ENCODE measurements around the gene ADAM30. TPM values are rescaled to one million over a fixed set of nuclear protein-coding genes. Genes with fewer than 3 reads are reported as not detected.

The ADAM30 gene
- total and polyA plus RNA-seq, 2 experiments from 2014 or later = not detected

DNA sequence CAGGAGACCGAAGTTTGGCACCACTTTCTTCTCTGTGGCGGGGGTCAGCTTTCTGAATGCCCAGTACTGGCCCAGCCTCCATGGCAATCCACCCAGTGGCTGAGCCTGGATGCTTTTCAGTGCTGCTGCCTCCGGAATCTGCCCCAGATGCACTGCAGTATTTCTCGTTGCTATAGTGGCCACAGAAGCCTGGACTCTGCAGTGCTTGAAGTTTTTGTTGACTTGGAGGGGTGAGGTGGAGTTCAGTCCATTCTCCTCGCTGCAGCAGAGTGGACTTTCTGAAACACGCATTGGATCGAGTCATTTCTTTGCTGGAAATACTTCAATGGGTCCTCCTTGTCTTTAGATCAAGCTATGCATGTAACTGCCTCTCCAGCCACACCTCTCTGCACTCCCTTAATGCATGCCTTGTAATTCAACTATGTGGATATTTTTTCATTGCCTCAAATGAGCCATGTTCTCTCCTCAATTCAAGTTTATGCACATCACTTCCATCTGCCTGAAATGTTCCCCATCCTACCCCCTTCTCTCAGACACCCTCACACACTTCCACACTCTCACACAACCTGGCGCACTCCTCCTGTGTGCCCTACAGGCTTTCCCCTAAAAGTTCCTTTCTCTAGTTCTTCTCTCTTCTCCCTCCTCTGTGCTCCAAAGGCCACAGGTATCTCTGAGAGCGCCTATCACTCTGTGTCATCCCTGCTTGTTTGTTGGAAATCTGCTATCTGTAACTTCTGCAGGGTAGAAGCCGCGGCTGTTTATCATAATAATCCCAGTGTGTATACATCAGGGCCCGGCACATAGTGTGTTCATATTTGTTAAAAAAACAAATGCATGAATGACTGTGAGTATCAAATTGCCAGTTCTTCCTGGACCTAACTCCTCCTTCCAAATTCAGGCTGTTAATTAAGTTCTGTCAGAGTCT lies 16.5 kb downstream of the ADAM30 start:
- H3K79me2 ChIP-seq (ENCODE audit: insufficient read depth) = no peaks in the 10 kb centered on the region
- no peak overlapping the region for H2AFZ ChIP-seq
- H4K20me1 ChIP-seq (ENCODE audit: insufficient read depth) = no peaks in the 10 kb centered on the region
- TF ChIP-seq EZH2 (IDR thresholded peaks at IDR 0.05; ENCODE audit: insufficient read depth, poor library complexity, severe bottlenecking) = no peak
- no peak for TF ChIP-seq EZH2phosphoT487 (IDR thresholded peaks at IDR 0.05; ENCODE audit: insufficient read depth, low read depth)
- H3K4me3 ChIP-seq = no peak overlapping the region
- DNase-seq = no peak
- peaks cover 4% of the 10 kb centered on the region; the same call in 1 of the 2 replicates for H3K4me1 ChIP-seq (ENCODE audit: insufficient read depth)
- H3F3A ChIP-seq (ENCODE audit: insufficient read depth) = peaks cover under 1% of the 10 kb centered on the region; the same call in 1 of the 2 replicates
- H3K9me3 ChIP-seq (ENCODE audit: low read depth) = no peaks in the 10 kb centered on the region
- H3K27me3 ChIP-seq (replicated peaks; ENCODE audit: insufficient read depth) = no peaks in the 10 kb centered on the region
- no peak overlapping the region for H3K27ac ChIP-seq
- H3K9ac ChIP-seq = no peak overlapping the region
- WGBS, 2 experiments (ENCODE audit: low coverage in 1 of 2, low lambda C conversion rate in 2 of 2, missing lambda C conversion rate in 2 of 2) = 90 to 93% methylated on average over 12 of the region's 12 CpGs
- H3K4me2 ChIP-seq (ENCODE audit: unreplicated experiment) = no peak overlapping the region
- in situ Hi-C loops (cut with MboI) = no loop called here
- no peaks in the 10 kb centered on the region for H3K36me3 ChIP-seq (ENCODE audit: low read depth)
- no peaks in the 10 kb centered on the region for H3K9me2 ChIP-seq (ENCODE audit: insufficient read depth)

DNA sequence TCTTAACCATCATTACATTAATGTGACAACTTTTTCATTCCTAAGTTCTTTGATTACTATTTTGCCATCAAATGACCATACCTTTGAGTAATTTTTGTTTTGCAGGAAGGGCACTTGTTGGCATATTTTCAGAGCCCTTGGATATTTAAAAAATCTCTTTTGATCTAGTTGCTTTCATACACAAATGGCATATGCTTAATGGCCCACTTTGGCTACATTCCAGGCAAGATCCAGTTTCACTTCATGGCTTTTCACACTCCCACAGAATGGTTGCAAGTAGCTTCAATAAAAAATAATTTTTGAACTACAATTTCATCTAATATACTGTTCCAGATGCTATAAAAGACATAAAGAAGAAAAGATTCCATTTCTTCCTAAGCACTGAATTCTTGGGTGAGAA lies 18.1 kb downstream of the ADAM30 start:
- H3F3A ChIP-seq (ENCODE audit: insufficient read depth) = peaks cover 16% of the 10 kb centered on the region
- no peaks in the 10 kb centered on the region for H4K20me1 ChIP-seq (ENCODE audit: insufficient read depth)
- no peak overlapping the region for H3K4me3 ChIP-seq
- no peak overlapping the region for H3K4me2 ChIP-seq (ENCODE audit: unreplicated experiment)
- no peaks in the 10 kb centered on the region for H3K27me3 ChIP-seq (replicated peaks; ENCODE audit: insufficient read depth)
- no peak overlapping the region for H3K9ac ChIP-seq
- no peaks in the 10 kb centered on the region for H3K9me3 ChIP-seq (ENCODE audit: low read depth)
- TF ChIP-seq EZH2 (IDR thresholded peaks at IDR 0.05; ENCODE audit: insufficient read depth, poor library complexity, severe bottlenecking) = no peak
- no peaks in the 10 kb centered on the region for H3K36me3 ChIP-seq (ENCODE audit: low read depth)
- no peak overlapping the region for H2AFZ ChIP-seq
- in situ Hi-C loops (cut with MboI) = no loop called here
- no peak overlapping the region for H3K27ac ChIP-seq
- no peaks in the 10 kb centered on the region for H3K9me2 ChIP-seq (ENCODE audit: insufficient read depth)
- H3K4me1 ChIP-seq (ENCODE audit: insufficient read depth) = peaks cover 13% of the 10 kb centered on the region
- no peak for DNase-seq
- no peaks in the 10 kb centered on the region for H3K79me2 ChIP-seq (ENCODE audit: insufficient read depth)

DNA sequence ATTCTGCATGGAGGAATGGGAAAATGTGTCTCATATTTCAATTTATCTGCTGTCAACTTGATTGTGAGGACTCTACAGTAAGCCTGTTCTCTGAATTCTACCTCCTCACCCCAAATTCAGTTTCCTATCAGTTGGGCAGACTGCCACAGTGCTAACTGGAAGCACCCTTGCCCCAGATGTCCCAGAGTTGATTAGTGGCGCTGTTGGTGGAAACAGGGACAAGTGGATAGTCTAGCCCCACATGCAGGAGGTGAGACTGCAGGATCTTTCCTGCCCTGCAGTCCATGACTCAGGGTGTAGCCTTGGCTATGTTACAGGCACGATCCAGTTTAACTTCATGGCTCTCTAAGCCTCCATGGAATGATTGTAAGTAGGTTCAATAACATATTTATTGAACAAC lies 22.1 kb downstream of the ADAM30 start:
- TF ChIP-seq EZH2phosphoT487 (IDR thresholded peaks at IDR 0.05; ENCODE audit: insufficient read depth, low read depth) = no peak
- TF ChIP-seq EZH2 (IDR thresholded peaks at IDR 0.05; ENCODE audit: insufficient read depth, poor library complexity, severe bottlenecking) = no peak
- Histone ChIP-seq H3K4me2 (ENCODE audit: unreplicated experiment) (peak overlapping the region; percentile 13), H3K9me3 (ENCODE audit: low read depth) (no peaks in the 10 kb centered on the region), H3K9me2 (ENCODE audit: insufficient read depth) (no peaks in the 10 kb centered on the region), H3K27ac (peak overlapping the region; percentile 21; the same call in 1 of the 2 replicates), H3K9ac (no peak overlapping the region), H3K79me2 (ENCODE audit: insufficient read depth) (no peaks in the 10 kb centered on the region), H2AFZ (no peak overlapping the region), H4K20me1 (ENCODE audit: insufficient read depth) (no peaks in the 10 kb centered on the region), H3K4me3 (no peak overlapping the region), H3K4me1 (ENCODE audit: insufficient read depth) (peaks cover 33% of the 10 kb centered on the region), H3K27me3 (replicated peaks; ENCODE audit: insufficient read depth) (no peaks in the 10 kb centered on the region), H3K36me3 (ENCODE audit: low read depth) (no peaks in the 10 kb centered on the region), H3F3A (ENCODE audit: insufficient read depth) (peaks cover 29% of the 10 kb centered on the region)
- DNase-seq = peak; percentile 20
- in situ Hi-C loops (cut with MboI) = no loop called here
- 90 to 96% methylated on average over 2 of the region's 2 CpGs for WGBS, 2 experiments (ENCODE audit: low coverage in 1 of 2, low lambda C conversion rate in 2 of 2, missing lambda C conversion rate in 2 of 2)

- H3K27ac ChIP-seq = peak overlapping the region; percentile 21
These were observed 22.9 kb downstream of the ADAM30 start for GRCh38 chr1:119873135-119874015.

More at GRCh38 chr1:119873135-119874015, 22.9 kb downstream of the ADAM30 start:
- no peaks in the 10 kb centered on the region for H3K9me2 ChIP-seq (ENCODE audit: insufficient read depth)
- DNase-seq = peak; percentile 86
- peaks cover 33% of the 10 kb centered on the region for H3K4me1 ChIP-seq (ENCODE audit: insufficient read depth)
- H3K36me3 ChIP-seq (ENCODE audit: low read depth) = no peaks in the 10 kb centered on the region
- H3K4me2 ChIP-seq (ENCODE audit: unreplicated experiment) = peak overlapping the region; percentile 62
- in situ Hi-C loops (cut with MboI) = no loop called here
- H3K9me3 ChIP-seq (ENCODE audit: low read depth) = no peaks in the 10 kb centered on the region
- H3K79me2 ChIP-seq (ENCODE audit: insufficient read depth) = no peaks in the 10 kb centered on the region
- H4K20me1 ChIP-seq (ENCODE audit: insufficient read depth) = no peaks in the 10 kb centered on the region
- 37 to 39% methylated on average over 4 of the region's 4 CpGs for WGBS, 2 experiments (ENCODE audit: low coverage in 1 of 2, low lambda C conversion rate in 2 of 2, missing lambda C conversion rate in 2 of 2)
- peaks cover 29% of the 10 kb centered on the region for H3F3A ChIP-seq (ENCODE audit: insufficient read depth)
- no peak overlapping the region for H3K9ac ChIP-seq
- TF ChIP-seq EZH2phosphoT487 (IDR thresholded peaks at IDR 0.05; ENCODE audit: insufficient read depth, low read depth) (no peak), EZH2 (IDR thresholded peaks at IDR 0.05; ENCODE audit: insufficient read depth, poor library complexity, severe bottlenecking) (no peak)
- no peaks in the 10 kb centered on the region for H3K27me3 ChIP-seq (replicated peaks; ENCODE audit: insufficient read depth)
- no peak overlapping the region for H2AFZ ChIP-seq
- H3K4me3 ChIP-seq = peak overlapping the region; percentile 18

Measured in GM23248 (cell line).